Dendritic cell treated with granulocyte-macrophage colony-stimulating factor and Interleukin-4, amounts not matched to agents 40 ng/mL and 50 ng/mL, for 4 days (primary cell): Measurements from ENCODE around the gene PGLYRP3.
"Not testable (repeated sequence)": the region's sequence is repeated elsewhere in the genome, so short reads cannot be mapped to it uniquely, and the experiment has no call there.

Source experiments
- H3K27ac Mint-ChIP-seq: one replicate; pipeline ENCODE4 v1.8.0; 2022; ENCODE audit warnings: mild to moderate bottlenecking, mixed read lengths
- H3K27me3 Mint-ChIP-seq: one replicate; pipeline ENCODE4 v1.8.0; 2022; ENCODE audit warnings: mild to moderate bottlenecking, mixed read lengths
- H3K36me3 Mint-ChIP-seq: one replicate; pipeline ENCODE4 v1.8.0; 2022; ENCODE audit warnings: low read depth, mixed read lengths
- H3K4me1 Mint-ChIP-seq: one replicate; pipeline ENCODE4 v1.8.0; 2022; ENCODE audit warnings: low read depth, mixed read lengths
- H3K4me3 Mint-ChIP-seq: one replicate; pipeline ENCODE4 v1.8.0; 2022; ENCODE audit warnings: mild to moderate bottlenecking, moderate library complexity, mixed read lengths
- H3K9me3 Mint-ChIP-seq: one replicate; pipeline ENCODE4 v1.8.0; 2022; ENCODE audit warnings: mixed read lengths
- intact Hi-C: fragments of 100-400 bp; cut with micrococcal nuclease; formaldehyde crosslinking; loops from one replicate; pipeline ENCODE4 v1.15.0; 2022

The PGLYRP3 gene

GRCh38 chr1:153354515-153355193, 41.9 kb upstream of the PGLYRP3 start:
- H3K27ac Mint-ChIP-seq: no peak overlapping the region
- H3K36me3 Mint-ChIP-seq: peaks cover 8% of the 10 kb centered on the region
- peaks cover 41% of the 10 kb centered on the region for H3K4me1 Mint-ChIP-seq
- H3K4me3 Mint-ChIP-seq: no peak overlapping the region
- peaks cover 8% of the 10 kb centered on the region for H3K27me3 Mint-ChIP-seq
- H3K9me3 Mint-ChIP-seq: no peaks in the 10 kb centered on the region
- intact Hi-C loops: loop anchor here (1.0 to 5.0 kb wide), 2 partner anchors 50 to 213 kb away; partner anchors contain the start of gene S100A2

GRCh38 chr1:153353226-153353947, 40.6 kb upstream of the PGLYRP3 start:
- intact Hi-C loops: no loop called here
- H3K9me3 Mint-ChIP-seq: no peaks in the 10 kb centered on the region
- H3K4me1 Mint-ChIP-seq: peaks cover 43% of the 10 kb centered on the region
- no peak overlapping the region for H3K27ac Mint-ChIP-seq
- H3K4me3 Mint-ChIP-seq: no peak overlapping the region
- peaks cover 15% of the 10 kb centered on the region for H3K27me3 Mint-ChIP-seq
- peaks cover 5% of the 10 kb centered on the region for H3K36me3 Mint-ChIP-seq

DNA sequence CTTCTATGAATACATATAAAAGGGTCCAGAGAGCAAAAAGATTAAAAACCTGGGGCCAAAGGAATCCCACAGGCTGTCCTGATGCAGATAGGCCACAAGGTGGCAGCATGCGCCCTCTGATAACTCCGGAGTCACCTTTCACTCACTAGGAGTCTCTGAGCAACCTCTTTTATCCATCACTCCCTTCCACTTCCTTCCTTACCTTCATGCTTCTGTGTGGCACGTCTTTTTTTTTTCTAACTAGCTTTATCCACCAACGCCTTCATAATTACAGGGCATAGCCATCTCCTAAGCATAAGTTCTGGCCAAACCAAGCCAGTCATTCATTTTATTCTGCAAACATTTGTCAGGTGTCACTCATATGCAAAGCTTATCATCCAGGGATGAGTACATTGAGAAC, 39.8 kb upstream of the PGLYRP3 start:
- Mint-ChIP-seq H3K27me3 (peaks cover 15% of the 10 kb centered on the region), H3K4me1 (peaks cover 36% of the 10 kb centered on the region), H3K9me3 (no peaks in the 10 kb centered on the region), H3K4me3 (no peak overlapping the region), H3K36me3 (no peaks in the 10 kb centered on the region), H3K27ac (no peak overlapping the region)
- intact Hi-C loops: loop anchor here (1.0 kb wide), 1 partner anchor 143 kb away; no protein-coding TSS in a partner anchor

GRCh38 chr1:153350321-153350957, 37.7 kb upstream of the PGLYRP3 start:
- peaks cover 25% of the 10 kb centered on the region for H3K27me3 Mint-ChIP-seq
- no peaks in the 10 kb centered on the region for H3K36me3 Mint-ChIP-seq
- H3K4me1 Mint-ChIP-seq: peaks cover 31% of the 10 kb centered on the region
- H3K4me3 Mint-ChIP-seq: no peak overlapping the region
- intact Hi-C loops: no loop called here
- no peak overlapping the region for H3K27ac Mint-ChIP-seq
- H3K9me3 Mint-ChIP-seq: no peaks in the 10 kb centered on the region

DNA sequence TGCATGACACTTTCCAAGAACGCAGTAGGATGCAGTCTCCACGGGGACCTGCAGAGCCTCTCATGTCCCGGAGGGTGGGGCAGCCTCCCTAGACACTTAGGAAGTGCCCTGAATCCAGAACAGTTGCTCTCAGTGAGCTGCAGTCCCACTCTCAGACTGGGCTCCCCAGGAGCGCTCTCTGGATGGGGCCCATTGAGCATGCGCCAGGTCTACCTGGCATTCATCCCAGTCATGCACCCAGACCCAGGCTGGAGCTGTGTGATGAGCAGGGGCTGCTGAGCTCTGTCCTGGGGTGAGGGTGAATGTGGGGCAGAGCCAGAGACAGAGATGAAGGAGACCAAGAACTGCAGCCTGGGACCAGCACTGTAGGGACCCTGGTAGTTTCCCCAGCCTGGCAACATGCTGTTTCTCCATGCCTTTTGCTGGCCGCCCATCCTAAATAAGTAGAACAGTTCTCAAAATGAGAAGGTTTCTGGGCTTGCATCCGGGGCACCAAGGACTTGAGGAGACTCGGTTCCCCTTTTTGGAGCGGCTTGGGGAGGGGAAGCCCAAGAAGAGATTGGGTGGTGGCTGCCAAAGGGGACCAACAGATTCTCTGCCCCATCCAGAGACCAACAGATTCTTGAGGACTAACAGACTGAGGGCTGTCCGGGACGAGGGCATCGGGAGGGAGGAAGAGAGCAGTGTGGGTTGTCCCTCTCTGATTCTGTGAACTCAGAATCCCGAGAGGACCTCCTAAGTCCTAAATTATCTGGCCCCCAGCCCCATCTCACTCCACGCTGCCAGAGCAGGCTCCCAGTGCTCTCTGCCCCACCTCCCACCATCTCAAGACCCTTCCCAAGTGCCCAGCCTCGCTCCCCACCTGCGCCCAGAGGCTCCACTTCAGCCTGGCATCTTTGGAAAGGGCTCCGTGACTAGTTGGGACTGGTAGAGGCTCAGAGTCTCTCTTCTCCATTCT, 36.9 kb upstream of the PGLYRP3 start:
- intact Hi-C loops: no loop called here
- H3K4me1 Mint-ChIP-seq: peaks cover 36% of the 10 kb centered on the region
- no peaks in the 10 kb centered on the region for H3K36me3 Mint-ChIP-seq
- H3K27ac Mint-ChIP-seq: no peak overlapping the region
- H3K9me3 Mint-ChIP-seq: no peaks in the 10 kb centered on the region
- H3K27me3 Mint-ChIP-seq: peaks cover 25% of the 10 kb centered on the region
- H3K4me3 Mint-ChIP-seq: no peak overlapping the region

- H3K4me1 Mint-ChIP-seq: peaks cover 45% of the 10 kb centered on the region
- no peaks in the 10 kb centered on the region for H3K36me3 Mint-ChIP-seq
- H3K27me3 Mint-ChIP-seq: peaks cover 25% of the 10 kb centered on the region
- no peak within 1 kb of the TSS for H3K27ac Mint-ChIP-seq
- no peaks in the 10 kb centered on the region for H3K9me3 Mint-ChIP-seq
- intact Hi-C loops: no loop called here
- no peak within 1 kb of the TSS for H3K4me3 Mint-ChIP-seq
These were observed 36.0 kb upstream of the PGLYRP3 start, which contains the start of gene PGLYRP4 for GRCh38 chr1:153348511-153349362. TSS of gene PGLYRP4 (minus strand) at chr1:153348841. CDS start at chr1:153347932, 909 bp downstream.

- H3K27me3 Mint-ChIP-seq: peaks cover 25% of the 10 kb centered on the region
- peaks cover 52% of the 10 kb centered on the region for H3K4me1 Mint-ChIP-seq
- no peak overlapping the region for H3K27ac Mint-ChIP-seq
- no peaks in the 10 kb centered on the region for H3K9me3 Mint-ChIP-seq
- intact Hi-C loops: no loop called here
- no peaks in the 10 kb centered on the region for H3K36me3 Mint-ChIP-seq
- no peak overlapping the region for H3K4me3 Mint-ChIP-seq
These were observed 35.1 kb upstream of the PGLYRP3 start for GRCh38 chr1:153347856-153348255.

GRCh38 chr1:153347049-153347448, 34.3 kb upstream of the PGLYRP3 start:
- H3K27ac Mint-ChIP-seq, H3K4me3 Mint-ChIP-seq, H3K9me3 Mint-ChIP-seq, intact Hi-C loops, H3K36me3 Mint-ChIP-seq: not testable (repeated sequence)
- H3K27me3 Mint-ChIP-seq: peaks cover 27% of the 10 kb centered on the region
- H3K4me1 Mint-ChIP-seq: peaks cover 60% of the 10 kb centered on the region

- H3K27ac Mint-ChIP-seq: no peak overlapping the region
These were observed 33.4 kb upstream of the PGLYRP3 start for GRCh38 chr1:153346077-153346723.

DNA sequence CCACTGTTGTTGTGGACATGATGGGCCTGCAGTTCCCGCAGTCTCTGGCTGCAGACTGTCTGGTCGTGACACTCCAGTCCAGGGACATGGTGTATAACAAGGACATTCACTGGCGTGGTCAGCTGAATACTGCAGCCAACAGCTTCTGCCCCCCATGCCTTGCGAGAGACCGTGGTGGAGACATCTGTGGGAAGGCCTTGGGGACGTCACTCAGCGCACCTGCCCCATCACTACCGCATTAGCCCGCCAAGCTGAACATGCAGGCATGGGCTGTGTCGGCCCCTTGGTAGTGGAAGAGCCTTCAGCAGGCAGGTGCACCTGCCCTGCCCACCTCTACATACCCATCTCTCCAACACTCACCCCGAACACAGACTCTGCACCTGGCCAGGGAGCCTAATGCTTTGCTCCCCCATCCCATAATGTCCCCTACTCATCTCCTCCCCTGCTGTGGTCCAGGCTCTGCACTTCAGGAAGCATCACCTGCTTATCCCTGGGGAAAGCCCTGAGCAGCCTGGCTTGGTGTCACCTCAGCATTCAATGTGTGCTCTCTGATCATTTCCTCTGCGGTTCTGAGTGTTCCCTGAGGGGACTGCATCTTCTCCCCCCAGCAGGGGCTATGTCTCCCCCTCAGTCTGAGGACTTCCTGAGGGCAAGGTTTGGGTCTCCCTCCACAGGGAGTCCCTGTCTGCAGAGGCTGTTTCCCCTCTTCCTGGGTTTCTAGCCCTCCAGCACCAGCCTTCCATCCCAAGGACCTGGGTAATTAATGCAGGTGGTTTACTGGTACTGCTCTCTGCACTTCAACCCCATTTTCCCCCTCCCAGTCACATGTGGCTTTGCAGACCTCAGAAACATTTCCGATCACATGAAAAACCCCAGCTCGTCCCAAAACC, 32.7 kb upstream of the PGLYRP3 start:
- no peaks in the 10 kb centered on the region for H3K36me3 Mint-ChIP-seq
- H3K9me3 Mint-ChIP-seq: no peaks in the 10 kb centered on the region
- H3K27ac Mint-ChIP-seq: no peak overlapping the region
- intact Hi-C loops: no loop called here
- no peak overlapping the region for H3K4me3 Mint-ChIP-seq
- H3K27me3 Mint-ChIP-seq: peaks cover 21% of the 10 kb centered on the region
- H3K4me1 Mint-ChIP-seq: peaks cover 61% of the 10 kb centered on the region

More at GRCh38 chr1:153346077-153346723, 33.4 kb upstream of the PGLYRP3 start:
- peaks cover 24% of the 10 kb centered on the region for H3K27me3 Mint-ChIP-seq
- H3K36me3 Mint-ChIP-seq: no peaks in the 10 kb centered on the region
- intact Hi-C loops: no loop called here
- H3K9me3 Mint-ChIP-seq: no peaks in the 10 kb centered on the region
- no peak overlapping the region for H3K4me3 Mint-ChIP-seq
- peaks cover 61% of the 10 kb centered on the region for H3K4me1 Mint-ChIP-seq

GRCh38 chr1:153344718-153345025, 31.9 kb upstream of the PGLYRP3 start:
- Mint-ChIP-seq H3K4me1 (peaks cover 55% of the 10 kb centered on the region), H3K9me3 (no peaks in the 10 kb centered on the region), H3K36me3 (no peaks in the 10 kb centered on the region), H3K27me3 (peaks cover 19% of the 10 kb centered on the region), H3K27ac (no peak overlapping the region), H3K4me3 (no peak overlapping the region)
- intact Hi-C loops: no loop called here
